T-cell (primary cell): ENCODE data around the gene LMO7. TPM values are rescaled to one million over a fixed set of nuclear protein-coding genes. Genes with fewer than 3 reads are reported as not detected.

Source experiments
- ATAC-seq, 4 experiments: fragments of 200-7000 bp in 3 of 4; fragments of 150-1000 bp in 1 of 4; cut with Tn5 transposase; replicated peaks in 1 of 4; 1 replicate in 3 of 4; 2 replicates in 1 of 4; pipeline ENCODE4 v1.10.0; 2021; ENCODE audit warnings: moderate library complexity in 3 of 4, mild to moderate bottlenecking in 2 of 4, moderate number of reproducible peaks in 1 of 4
- CTCF ChIA-PET, 2 donors: fragments of 300-600 bp; sonication (Branson Sonifier 250); formaldehyde crosslinking; loops; one replicate each; lab custom pipeline; 2022; ENCODE audit warnings: antibody characterized with exemption in 2 of 2; lab: Charles Lee
- POLR2A ChIA-PET, 2 donors: fragments of 300-600 bp; sonication (Branson Sonifier 250); formaldehyde crosslinking; loops; one replicate each; lab custom pipeline; 2022; ENCODE audit warnings: antibody characterized with exemption in 2 of 2; lab: Charles Lee
- DNase-seq, 35 experiments: peaks; one replicate each; pipeline versions ENCODE4 v3.0.0 to v3.0.0-alpha.2; 2013 to 2023
- H3K27ac ChIP-seq: one replicate; pipeline ENCODE4 v1.5.1; 2013; ENCODE audit warnings: low read length
- H3K27me3 ChIP-seq, 2 experiments: replicated peaks in 1 of 2; 1 replicate in 1 of 2; 2 replicates in 1 of 2; pipeline versions ENCODE4 v1.6.1 to v1.7.0; 2013; ENCODE audit warnings: low read length in 1 of 2, mixed read lengths in 1 of 2; ENCODE audit not compliant: control insufficient read depth in 2 of 2, insufficient read depth in 2 of 2; ENCODE audit errors: extremely low read depth in 1 of 2
- H3K36me3 ChIP-seq, 2 donors: 1 replicate in 1 of 2; 2 replicates in 1 of 2; pipeline versions ENCODE4 v1.6.1 to v1.7.0; 2013; ENCODE audit warnings: low read length in 1 of 2; ENCODE audit not compliant: control insufficient read depth in 2 of 2, insufficient read depth in 1 of 2; ENCODE audit errors: extremely low read depth in 1 of 2
- H3K4me1 ChIP-seq, 2 experiments: 1 replicate in 1 of 2; 2 replicates in 1 of 2; pipeline versions ENCODE4 v1.6.1 to v1.7.0; 2013; ENCODE audit warnings: low read length in 2 of 2, mixed read lengths in 1 of 2; ENCODE audit not compliant: insufficient read depth in 2 of 2, control insufficient read depth in 1 of 2; ENCODE audit errors: extremely low read depth in 1 of 2
- H3K4me3 ChIP-seq, 2 donors: 1 replicate in 1 of 2; 2 replicates in 1 of 2; pipeline versions ENCODE4 v1.5.1 to v1.7.0; 2013; ENCODE audit warnings: mild to moderate bottlenecking in 2 of 2, low read length in 1 of 2, moderate library complexity in 1 of 2; ENCODE audit not compliant: control insufficient read depth in 1 of 2; ENCODE audit errors: extremely low read depth in 1 of 2
- H3K9me3 ChIP-seq: 2 replicates; pipeline ENCODE4 v1.7.0; 2013
- H3K27ac Mint-ChIP-seq, 2 donors: one replicate each; pipeline ENCODE4 v1.8.0; 2020 to 2021; ENCODE audit warnings: mild to moderate bottlenecking in 2 of 2, mixed read lengths in 2 of 2
- H3K27me3 Mint-ChIP-seq, 2 donors: one replicate each; pipeline ENCODE4 v1.8.0; 2021 to 2022; ENCODE audit warnings: mixed read lengths in 2 of 2
- H3K36me3 Mint-ChIP-seq: one replicate; pipeline ENCODE4 v1.8.0; 2021; ENCODE audit warnings: mixed read lengths
- H3K4me1 Mint-ChIP-seq, 3 donors: one replicate each; pipeline ENCODE4 v1.8.0; 2020 to 2022; ENCODE audit warnings: mixed read lengths in 3 of 3, mild to moderate bottlenecking in 1 of 3
- H3K4me3 Mint-ChIP-seq, 3 donors: one replicate each; pipeline ENCODE4 v1.8.0; 2020 to 2022; ENCODE audit warnings: mild to moderate bottlenecking in 3 of 3, mixed read lengths in 3 of 3, moderate library complexity in 3 of 3
- H3K9me3 Mint-ChIP-seq, 3 donors: one replicate each; pipeline ENCODE4 v1.8.0; 2020 to 2022; ENCODE audit warnings: mixed read lengths in 3 of 3
- WGBS: methylation state at CpG from one replicate; pipeline ENCODE4 v1.1.5; 2013; ENCODE audit warnings: missing lambda C conversion rate; ENCODE audit not compliant: insufficient coverage; 5-methylcytosine and 5-hydroxymethylcytosine counted together
- total RNA-seq, 35 experiments: library from RNA in 6 of 35; stranded (reverse) in 6 of 35; fragments of 120-200 nt in 1 of 35; gene quantifications; one replicate each; pipeline versions ENCODE4 v1.2.1 to v1.2.4 and lab custom pipeline; 2013 to 2026

The LMO7 gene
- total RNA-seq, 5 donors from 2014 or later (not counting 1 experiment from before 2014, with no cell fraction given) = 22.6 to 46.8 (median 34.0) TPM

DNA sequence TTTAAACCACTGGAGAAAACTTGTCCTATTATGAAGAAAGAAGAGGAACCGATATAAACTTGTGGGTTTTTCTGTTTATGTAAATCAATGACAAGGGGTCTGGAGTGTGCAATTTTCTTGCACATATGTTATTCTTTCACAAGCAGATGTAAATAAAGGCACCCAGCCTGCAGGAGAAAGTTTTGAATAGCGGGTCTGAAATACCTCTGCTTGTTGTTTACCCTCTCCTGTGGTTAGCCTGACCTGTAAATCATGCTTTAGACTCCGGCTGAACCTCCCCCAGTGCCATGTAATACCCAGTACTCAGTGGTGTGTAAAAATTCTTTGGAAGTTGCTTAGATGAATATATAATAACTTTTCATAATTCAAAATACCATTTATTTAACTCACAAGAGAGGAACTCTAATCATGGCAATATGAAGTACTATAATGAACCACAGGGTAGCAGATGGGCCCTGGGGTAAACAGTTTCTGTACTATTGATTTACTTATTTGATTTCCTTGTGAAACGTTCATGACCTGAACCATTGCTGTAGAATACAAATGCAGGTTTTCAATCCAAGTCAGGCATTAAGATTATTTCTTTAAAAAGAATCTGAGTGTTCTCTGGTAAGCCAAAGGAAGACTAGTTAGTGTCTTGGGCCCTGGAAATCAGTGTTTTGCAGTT is 245.1 kb downstream of the LMO7 start:
- WGBS = 29% methylated on average over 1 of the region's 4 CpGs
- H3K9me3 ChIP-seq = no peaks in the 10 kb centered on the region
- no peak overlapping the region for H3K4me3 Mint-ChIP-seq

DNA sequence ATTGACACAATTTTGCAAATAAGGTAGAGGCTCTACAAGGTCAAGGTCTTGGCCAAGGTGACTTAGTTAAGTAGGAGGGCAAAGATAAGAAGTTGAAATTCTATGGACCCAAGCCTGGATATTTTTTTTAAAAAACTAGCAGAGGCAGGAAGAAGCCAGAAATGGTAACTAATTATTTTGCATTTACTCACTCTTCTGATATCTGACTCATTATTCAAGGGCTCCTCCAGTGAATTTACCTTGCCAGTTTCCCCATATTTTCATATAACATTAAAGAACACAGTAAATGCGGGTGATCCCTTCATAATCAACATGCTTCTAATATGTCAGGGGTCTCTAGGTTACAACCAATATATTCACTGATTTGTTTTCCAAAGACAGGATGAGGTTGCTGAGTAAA is 246.1 kb downstream of the LMO7 start:
- no peak overlapping the region for H3K27ac Mint-ChIP-seq
- Histone ChIP-seq H3K9me3 (no peaks in the 10 kb centered on the region), H3K4me3 (no peak overlapping the region), H3K27me3 (no peaks in the 10 kb centered on the region), H3K36me3 (no peaks in the 10 kb centered on the region), H3K4me1 (no peaks in the 10 kb centered on the region), H3K27ac (no peak overlapping the region)
- H3K4me1 Mint-ChIP-seq = peaks cover 0 to 2% (median 0%) of the 10 kb centered on the region in 3 donors
- ChIA-PET CTCF (interaction anchor here in 1 of 2 donors (0.5 to 1.4 kb wide), 3 partner anchors 9 to 337 kb away, joined by 3 read pairs; no protein-coding TSS in a partner anchor), POLR2A (no interaction called here)
- no peaks in the 10 kb centered on the region for H3K36me3 Mint-ChIP-seq
- DNase-seq (no peak), ATAC-seq (no peak)
- no CpG with 5 or more reads among the region's 1 CpG for WGBS
- peaks cover 4 to 13% of the 10 kb centered on the region in 2 donors for H3K27me3 Mint-ChIP-seq
- no peak overlapping the region for H3K4me3 Mint-ChIP-seq
- H3K9me3 Mint-ChIP-seq = no peaks in the 10 kb centered on the region

More for the DNA sequence above, 245.1 kb downstream of the LMO7 start:
- Histone ChIP-seq H3K36me3 (no peaks in the 10 kb centered on the region), H3K27ac (no peak overlapping the region), H3K4me3 (no peak overlapping the region), H3K4me1 (peaks cover 0 to 2% of the 10 kb centered on the region in 2 experiments), H3K27me3 (no peaks in the 10 kb centered on the region)
- Mint-ChIP-seq H3K36me3 (no peaks in the 10 kb centered on the region), H3K9me3 (no peaks in the 10 kb centered on the region), H3K27me3 (peaks cover 4 to 12% of the 10 kb centered on the region in 2 donors), H3K4me1 (peaks cover 4 to 7% (median 4%) of the 10 kb centered on the region in 3 donors), H3K27ac (no peak overlapping the region)
- POLR2A ChIA-PET = interaction anchor here in 1 of 2 donors (0.5 kb wide), 1 partner anchor 178 kb away, joined by 3 read pairs; no protein-coding TSS in a partner anchor
- CTCF ChIA-PET = interaction anchor here (0.7 to 1.1 kb wide), 3 partner anchors 8 to 662 kb away, joined by 3 to 4 read pairs (median 3); no protein-coding TSS in a partner anchor
- DNase-seq = no peak
- ATAC-seq = no peak

DNA sequence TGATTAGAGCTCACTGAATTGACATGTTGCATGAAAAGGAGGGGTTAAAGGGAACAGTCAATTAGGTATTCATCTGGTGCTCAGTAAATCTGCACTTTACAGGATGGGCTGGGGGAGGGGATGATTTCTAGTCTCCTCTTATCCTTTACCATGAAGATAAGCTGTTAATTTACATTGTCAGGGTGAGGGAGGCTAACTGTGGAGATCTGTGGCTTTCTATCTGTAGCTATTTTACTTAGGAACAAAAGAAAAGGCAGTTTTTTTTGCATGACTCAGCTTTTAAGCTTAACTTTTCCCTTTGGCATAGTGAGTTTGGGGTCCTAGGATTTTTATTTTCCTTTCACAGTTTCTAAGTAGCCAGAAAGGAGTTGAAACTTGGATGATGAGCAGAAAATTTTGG is 253.3 kb downstream of the LMO7 start:
- Mint-ChIP-seq H3K36me3 (no peaks in the 10 kb centered on the region), H3K4me3 (no peak overlapping the region), H3K27me3 (peaks cover 5 to 8% of the 10 kb centered on the region in 2 donors), H3K27ac (no peak overlapping the region), H3K9me3 (no peaks in the 10 kb centered on the region), H3K4me1 (no peaks in the 10 kb centered on the region)
- Histone ChIP-seq H3K4me3 (no peak overlapping the region), H3K27me3 (no peaks in the 10 kb centered on the region), H3K36me3 (no peaks in the 10 kb centered on the region), H3K9me3 (no peaks in the 10 kb centered on the region), H3K27ac (no peak overlapping the region), H3K4me1 (no peaks in the 10 kb centered on the region)
- ATAC-seq (no peak), DNase-seq (no peak)
- POLR2A ChIA-PET = no interaction called here
- CTCF ChIA-PET = interaction anchor here in 1 of 2 donors (0.6 to 1.1 kb wide), 3 partner anchors 15 to 24 kb away, joined by 3 to 4 read pairs (median 4); no protein-coding TSS in a partner anchor

DNA sequence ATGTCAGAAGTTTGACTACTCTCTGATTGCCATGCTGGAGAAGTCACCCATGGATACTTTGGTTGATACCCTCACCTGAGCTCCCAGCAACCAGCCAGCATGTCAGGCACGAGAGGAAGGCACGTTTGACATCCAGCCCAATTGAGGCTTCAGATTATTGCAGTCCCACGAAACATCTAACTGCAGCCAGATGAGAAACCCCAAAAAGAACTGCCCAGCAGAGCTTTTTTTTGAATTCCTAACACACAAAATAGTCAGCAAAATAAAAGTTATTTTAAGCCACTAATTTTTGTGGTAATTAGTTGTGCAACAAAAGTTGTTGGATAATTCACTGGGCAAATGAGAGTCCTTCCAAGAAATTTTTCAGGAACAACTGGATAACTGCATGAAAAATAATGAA is 259.0 kb downstream of the LMO7 start:
- H3K36me3 ChIP-seq = no peaks in the 10 kb centered on the region
- H3K36me3 Mint-ChIP-seq = no peaks in the 10 kb centered on the region
- H3K27ac Mint-ChIP-seq = no peak overlapping the region
- no peak overlapping the region for H3K27ac ChIP-seq
- H3K9me3 ChIP-seq = no peaks in the 10 kb centered on the region
- ATAC-seq (no peak), DNase-seq (no peak)
- H3K4me1 ChIP-seq = no peaks in the 10 kb centered on the region
- ChIA-PET POLR2A (no interaction called here), CTCF (no interaction called here)
- peaks cover 3 to 8% of the 10 kb centered on the region in 2 donors for H3K27me3 Mint-ChIP-seq
- H3K27me3 ChIP-seq = no peaks in the 10 kb centered on the region
- no peaks in the 10 kb centered on the region for H3K9me3 Mint-ChIP-seq
- WGBS = 69% methylated on average over 2 of the region's 3 CpGs
- H3K4me3 ChIP-seq = no peak overlapping the region
- H3K4me3 Mint-ChIP-seq = no peak overlapping the region
- H3K4me1 Mint-ChIP-seq = no peaks in the 10 kb centered on the region

DNA sequence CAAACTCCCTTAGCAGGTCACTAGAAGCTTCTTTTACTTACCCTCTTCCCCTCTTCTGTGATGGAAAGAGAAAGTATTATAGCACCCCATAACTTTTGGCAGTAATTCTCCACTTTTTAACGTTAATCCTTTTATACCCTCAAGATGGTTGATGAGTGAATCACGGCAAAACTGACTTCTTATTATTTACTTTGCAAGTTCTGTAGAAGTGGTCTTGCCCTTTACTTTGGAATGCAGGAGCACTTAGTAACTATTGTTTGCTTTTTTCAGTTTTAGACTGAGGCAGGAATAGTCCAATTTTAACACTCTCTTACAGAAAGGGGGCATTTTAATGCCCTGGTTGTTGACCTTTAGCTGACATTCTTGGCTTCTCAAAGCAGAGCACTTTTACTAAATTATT is 260.1 kb downstream of the LMO7 start:
- H3K9me3 Mint-ChIP-seq = no peaks in the 10 kb centered on the region
- WGBS = no CpG with 5 or more reads among the region's 2 CpGs
- Histone ChIP-seq H3K36me3 (no peaks in the 10 kb centered on the region), H3K27me3 (no peaks in the 10 kb centered on the region), H3K4me3 (no peak overlapping the region), H3K9me3 (no peaks in the 10 kb centered on the region), H3K27ac (no peak overlapping the region), H3K4me1 (no peaks in the 10 kb centered on the region)
- H3K4me1 Mint-ChIP-seq = no peaks in the 10 kb centered on the region
- no peaks in the 10 kb centered on the region for H3K36me3 Mint-ChIP-seq
- ChIA-PET CTCF (interaction anchor here in 1 of 2 donors (0.6 to 1.3 kb wide), 2 partner anchors 26 to 1106 kb away, joined by 3 read pairs; no protein-coding TSS in a partner anchor), POLR2A (no interaction called here)
- H3K4me3 Mint-ChIP-seq = no peak overlapping the region
- peaks cover 5 to 13% of the 10 kb centered on the region in 2 donors for H3K27me3 Mint-ChIP-seq
- ATAC-seq = no peak
- H3K27ac Mint-ChIP-seq = no peak overlapping the region
- DNase-seq = no peak

DNA sequence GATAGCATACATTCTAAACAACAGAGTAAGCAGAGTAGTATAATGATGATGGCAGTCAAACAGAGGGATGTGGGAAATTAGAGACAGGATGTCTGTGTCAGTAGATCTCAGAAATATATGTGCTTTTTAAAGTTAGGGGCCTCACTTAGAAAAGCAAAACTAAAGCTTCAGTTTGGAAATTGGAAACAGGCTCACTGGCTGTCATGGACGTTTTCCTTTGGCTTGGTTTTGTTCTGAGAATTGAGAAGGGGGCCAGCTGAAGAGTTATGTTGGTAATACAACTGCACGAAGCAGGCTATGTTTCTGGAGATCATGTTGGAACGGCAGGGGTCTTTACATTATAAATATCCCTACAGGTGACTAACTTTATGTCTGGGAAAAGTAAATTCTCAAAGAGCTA is 261.3 kb downstream of the LMO7 start:
- Mint-ChIP-seq H3K4me3 (no peak overlapping the region), H3K27me3 (peaks cover 5 to 13% of the 10 kb centered on the region in 2 donors), H3K4me1 (no peaks in the 10 kb centered on the region), H3K9me3 (no peaks in the 10 kb centered on the region), H3K36me3 (no peaks in the 10 kb centered on the region), H3K27ac (no peak overlapping the region)
- no peak for DNase-seq
- H3K27ac ChIP-seq = no peak overlapping the region
- no peak for ATAC-seq
- no peaks in the 10 kb centered on the region for H3K36me3 ChIP-seq
- no peaks in the 10 kb centered on the region for H3K27me3 ChIP-seq
- no peak overlapping the region for H3K4me3 ChIP-seq
- ChIA-PET CTCF (no interaction called here), POLR2A (interaction anchor here in 1 of 2 donors (0.6 kb wide), 1 partner anchor 25 kb away, joined by 6 read pairs; no protein-coding TSS in a partner anchor)
- WGBS = no CpG with 5 or more reads among the region's 3 CpGs
- H3K4me1 ChIP-seq = no peaks in the 10 kb centered on the region
- H3K9me3 ChIP-seq = no peaks in the 10 kb centered on the region
